ENCODE data around the gene OBSCN.

Gene OBSCN, protein sequence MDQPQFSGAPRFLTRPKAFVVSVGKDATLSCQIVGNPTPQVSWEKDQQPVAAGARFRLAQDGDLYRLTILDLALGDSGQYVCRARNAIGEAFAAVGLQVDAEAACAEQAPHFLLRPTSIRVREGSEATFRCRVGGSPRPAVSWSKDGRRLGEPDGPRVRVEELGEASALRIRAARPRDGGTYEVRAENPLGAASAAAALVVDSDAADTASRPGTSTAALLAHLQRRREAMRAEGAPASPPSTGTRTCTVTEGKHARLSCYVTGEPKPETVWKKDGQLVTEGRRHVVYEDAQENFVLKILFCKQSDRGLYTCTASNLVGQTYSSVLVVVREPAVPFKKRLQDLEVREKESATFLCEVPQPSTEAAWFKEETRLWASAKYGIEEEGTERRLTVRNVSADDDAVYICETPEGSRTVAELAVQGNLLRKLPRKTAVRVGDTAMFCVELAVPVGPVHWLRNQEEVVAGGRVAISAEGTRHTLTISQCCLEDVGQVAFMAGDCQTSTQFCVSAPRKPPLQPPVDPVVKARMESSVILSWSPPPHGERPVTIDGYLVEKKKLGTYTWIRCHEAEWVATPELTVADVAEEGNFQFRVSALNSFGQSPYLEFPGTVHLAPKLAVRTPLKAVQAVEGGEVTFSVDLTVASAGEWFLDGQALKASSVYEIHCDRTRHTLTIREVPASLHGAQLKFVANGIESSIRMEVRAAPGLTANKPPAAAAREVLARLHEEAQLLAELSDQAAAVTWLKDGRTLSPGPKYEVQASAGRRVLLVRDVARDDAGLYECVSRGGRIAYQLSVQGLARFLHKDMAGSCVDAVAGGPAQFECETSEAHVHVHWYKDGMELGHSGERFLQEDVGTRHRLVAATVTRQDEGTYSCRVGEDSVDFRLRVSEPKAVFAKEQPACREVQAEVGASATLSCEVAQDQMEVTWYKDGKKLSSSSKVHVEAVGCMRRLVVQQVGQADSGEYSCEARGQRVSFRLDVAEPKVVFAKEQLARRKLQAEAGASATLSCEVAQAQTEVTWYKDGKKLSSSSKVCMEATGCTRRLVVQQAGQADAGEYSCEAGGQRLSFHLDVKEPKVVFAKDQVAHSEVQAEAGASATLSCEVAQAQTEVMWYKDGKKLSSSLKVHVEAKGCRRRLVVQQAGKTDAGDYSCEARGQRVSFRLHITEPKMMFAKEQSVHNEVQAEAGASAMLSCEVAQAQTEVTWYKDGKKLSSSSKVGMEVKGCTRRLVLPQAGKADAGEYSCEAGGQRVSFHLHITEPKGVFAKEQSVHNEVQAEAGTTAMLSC (N-terminal part only)

DNA sequence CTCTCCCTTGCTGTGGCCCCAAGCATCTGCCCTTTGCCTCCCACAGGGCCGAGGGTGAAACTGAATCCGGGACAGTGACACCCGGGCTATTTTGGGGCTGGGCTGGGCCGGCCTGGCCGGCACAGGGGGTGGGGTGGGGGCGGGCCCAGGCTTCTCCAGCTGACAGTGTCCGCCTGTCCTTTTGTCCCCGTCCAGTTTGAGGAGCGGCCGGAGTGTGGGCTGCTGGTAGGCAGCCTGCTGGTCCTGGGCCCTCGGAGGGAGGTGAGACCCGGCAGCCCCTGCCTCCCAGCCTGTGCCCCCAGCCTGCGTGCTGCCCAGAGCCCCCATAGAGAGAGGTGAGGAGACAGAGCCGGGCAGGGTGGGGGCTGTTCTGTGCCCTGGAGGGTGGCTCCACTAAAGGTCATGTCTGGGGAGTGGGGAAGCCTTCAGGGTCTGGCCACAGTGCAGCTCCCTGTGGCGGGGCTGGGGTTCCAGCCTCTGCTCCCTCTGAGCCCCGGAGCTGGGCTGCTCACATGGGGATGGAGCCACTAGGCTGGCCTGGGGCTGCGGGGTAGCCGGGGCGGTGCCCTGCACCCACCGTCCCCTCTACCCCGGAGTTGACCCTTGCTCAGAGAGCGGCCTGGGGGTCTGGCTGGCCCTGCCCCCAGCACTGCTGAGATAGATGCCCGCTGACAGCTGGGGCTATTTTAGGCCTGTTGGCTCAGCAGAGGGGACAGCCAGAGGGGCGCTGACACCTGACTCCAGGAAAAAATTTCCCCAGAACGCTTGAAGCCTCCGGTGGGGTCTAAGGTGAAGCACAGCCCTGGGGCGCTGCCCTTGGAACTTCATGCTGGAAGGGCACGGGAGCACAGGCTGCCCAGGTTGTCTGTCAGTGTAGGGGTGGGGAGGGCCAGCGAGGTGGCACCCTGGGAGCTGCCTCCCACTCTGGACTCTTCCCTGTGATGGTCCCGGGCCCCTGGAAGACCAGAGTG lies at the start of gene OBSCN:
Gene OBSCN (plus strand): TSS at position 194 of the 971 bp plus-strand sequence. CDS start 3,740 bp downstream, outside the sequence.
- no peak for DNase-seq

DNA sequence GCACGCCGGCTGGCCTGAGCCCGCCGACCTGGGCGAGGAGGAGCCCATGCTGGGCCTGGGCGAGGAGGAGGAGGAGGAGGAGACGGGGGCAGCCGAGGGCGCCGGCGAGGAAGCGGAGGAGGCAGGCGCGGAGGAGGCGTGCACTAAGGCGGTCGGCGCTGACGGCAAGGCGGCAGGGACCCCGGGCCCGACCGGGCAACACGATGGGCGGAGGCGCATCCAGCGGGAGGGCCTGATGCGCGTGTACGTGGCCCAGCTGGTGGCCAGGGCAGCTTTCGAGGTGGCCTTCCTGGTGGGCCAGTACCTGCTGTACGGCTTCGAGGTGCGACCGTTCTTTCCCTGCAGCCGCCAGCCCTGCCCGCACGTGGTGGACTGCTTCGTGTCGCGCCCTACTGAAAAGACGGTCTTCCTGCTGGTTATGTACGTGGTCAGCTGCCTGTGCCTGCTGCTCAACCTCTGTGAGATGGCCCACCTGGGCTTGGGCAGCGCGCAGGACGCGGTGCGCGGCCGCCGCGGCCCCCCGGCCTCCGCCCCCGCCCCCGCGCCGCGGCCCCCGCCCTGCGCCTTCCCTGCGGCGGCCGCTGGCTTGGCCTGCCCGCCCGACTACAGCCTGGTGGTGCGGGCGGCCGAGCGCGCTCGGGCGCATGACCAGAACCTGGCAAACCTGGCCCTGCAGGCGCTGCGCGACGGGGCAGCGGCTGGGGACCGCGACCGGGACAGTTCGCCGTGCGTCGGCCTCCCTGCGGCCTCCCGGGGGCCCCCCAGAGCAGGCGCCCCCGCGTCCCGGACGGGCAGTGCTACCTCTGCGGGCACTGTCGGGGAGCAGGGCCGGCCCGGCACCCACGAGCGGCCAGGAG lies 49.5 kb upstream of the OBSCN start:
- DNase-seq: no peak

DNA sequence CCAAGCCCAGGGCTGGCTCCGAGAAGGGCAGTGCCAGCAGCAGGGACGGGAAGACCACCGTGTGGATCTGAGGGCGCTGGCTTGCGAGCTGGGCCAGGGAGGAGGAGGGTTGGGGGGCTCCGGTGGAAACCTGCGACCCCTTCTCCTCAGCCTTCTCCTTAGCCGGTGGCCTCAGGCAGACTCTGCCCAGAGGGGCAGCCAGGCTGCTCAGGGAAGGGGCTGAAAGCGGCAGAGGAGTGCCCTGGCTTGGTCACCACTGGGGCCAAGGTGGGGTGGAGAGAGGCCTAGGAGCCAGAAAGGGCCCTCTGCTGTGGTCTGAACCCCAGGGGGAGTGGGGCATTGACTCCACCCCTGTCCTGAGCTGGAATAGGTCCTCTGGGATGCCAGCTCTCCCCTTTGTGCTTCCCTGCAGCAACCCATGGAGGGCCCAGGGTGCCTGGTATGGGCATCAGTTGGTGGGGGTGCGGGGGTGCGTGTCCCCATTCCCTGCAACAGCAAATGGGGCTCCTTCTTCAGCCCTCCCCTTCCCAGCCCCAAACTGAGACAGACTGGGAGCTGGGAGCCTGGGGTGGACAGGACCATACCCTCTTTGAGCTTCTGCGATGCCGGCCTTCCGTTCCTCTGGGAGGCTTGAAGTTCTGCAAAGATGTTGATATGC lies 48.7 kb upstream of the OBSCN start:
- DNase-seq: no peak

DNA sequence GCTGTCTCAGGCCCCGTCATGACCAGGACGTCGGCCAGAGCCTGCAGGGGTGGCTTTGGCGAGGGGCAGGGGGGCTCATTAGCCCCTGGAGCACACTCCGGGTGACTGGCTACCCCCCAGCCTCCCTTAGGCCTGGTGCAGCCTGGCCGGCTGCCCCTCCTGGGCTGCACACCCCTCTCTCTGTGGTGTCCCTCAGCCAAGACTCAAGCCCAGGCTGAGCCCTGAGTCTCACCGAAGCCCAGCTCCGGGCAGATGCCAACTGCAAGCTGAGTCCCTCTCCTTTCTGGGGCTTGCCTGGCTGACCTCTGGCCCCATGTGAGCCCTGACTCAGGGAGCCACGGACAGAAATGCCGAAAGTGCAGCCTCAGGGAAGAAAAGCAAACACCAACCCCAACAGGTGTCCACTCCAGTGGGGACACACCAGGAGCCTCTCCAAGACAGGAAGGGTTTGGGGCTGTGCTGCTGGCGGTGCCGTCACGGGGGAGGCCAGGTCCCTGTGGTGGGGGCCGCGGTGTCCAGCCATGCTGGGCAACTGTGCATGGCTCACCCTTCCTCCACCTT lies 47.6 kb upstream of the OBSCN start:
- DNase-seq: no peak

DNA sequence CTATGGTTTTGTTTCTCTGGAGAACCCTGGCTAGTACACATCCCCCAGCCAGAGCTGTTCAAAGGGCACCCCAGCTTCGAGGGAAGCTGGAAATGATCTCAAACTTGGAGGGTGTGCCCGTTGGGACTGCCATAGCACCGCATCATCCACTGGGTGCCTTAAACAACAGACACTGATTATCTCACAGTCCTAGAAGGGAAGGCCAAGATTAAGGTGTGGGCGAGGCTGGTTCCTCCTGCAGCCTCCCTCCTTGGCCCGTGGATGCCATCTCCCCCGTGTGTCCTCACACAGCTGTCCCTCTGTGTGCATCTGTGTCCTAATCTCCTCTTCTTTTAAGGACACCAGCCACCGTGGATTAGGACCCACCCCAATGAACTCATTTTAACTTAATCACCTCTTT lies 46.5 kb upstream of the OBSCN start:
- DNase-seq: no peak

DNA sequence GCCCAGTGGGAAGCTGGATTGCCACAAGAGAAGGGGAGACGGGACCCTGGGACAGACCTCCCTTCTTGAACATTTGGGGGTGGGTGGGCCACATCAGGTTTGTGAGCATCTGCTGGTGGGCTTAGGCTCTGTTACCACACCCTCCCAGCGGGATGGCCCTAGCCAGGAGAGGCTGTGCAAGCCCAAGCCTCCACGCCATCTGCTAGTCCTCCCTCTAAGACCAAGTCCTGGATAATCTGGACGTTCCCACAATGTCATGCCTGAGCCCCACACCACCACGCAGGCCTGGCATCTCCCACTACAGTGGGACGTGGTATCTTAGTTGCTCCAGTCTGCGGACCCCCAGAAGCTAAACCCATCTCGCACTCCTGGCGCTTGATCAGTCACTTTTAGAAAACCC lies 46.0 kb upstream of the OBSCN start:
- no peak for DNase-seq

DNA sequence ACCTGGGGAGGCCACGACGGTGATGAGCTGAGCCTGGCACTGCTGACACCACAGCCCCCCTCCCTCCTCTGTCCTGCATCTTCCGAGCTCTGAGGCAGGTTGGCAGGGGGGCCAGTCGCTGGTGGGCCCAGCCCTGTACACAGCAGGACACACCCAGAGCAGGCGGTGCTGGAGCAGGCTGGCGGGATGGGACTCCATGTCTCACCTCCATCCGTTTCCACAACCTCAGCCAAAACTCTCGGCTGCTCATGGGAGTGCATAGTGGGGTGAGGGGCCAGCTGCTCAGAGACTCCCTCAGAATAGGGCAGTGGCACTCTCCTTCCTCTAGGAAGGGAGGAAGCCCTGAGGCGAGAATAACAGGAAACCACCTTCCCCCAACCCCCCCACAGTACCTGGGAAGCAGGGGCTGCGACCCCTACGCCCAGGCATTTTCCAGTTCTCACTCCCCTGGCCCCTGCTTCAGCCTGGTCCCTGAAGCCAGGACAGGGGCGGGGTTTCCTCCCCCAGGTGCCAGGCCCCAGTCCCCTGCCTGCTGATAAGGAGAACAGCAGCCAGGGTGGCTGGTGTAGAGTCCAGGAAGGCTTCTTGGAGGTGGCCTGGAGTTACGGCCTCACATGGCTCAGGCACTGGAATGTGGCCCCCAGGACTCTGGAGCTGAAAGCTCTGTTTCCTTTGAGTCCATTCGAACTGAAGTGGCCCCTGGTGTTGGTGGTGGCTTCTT lies 45.4 kb upstream of the OBSCN start:
- DNase-seq: no peak

DNA sequence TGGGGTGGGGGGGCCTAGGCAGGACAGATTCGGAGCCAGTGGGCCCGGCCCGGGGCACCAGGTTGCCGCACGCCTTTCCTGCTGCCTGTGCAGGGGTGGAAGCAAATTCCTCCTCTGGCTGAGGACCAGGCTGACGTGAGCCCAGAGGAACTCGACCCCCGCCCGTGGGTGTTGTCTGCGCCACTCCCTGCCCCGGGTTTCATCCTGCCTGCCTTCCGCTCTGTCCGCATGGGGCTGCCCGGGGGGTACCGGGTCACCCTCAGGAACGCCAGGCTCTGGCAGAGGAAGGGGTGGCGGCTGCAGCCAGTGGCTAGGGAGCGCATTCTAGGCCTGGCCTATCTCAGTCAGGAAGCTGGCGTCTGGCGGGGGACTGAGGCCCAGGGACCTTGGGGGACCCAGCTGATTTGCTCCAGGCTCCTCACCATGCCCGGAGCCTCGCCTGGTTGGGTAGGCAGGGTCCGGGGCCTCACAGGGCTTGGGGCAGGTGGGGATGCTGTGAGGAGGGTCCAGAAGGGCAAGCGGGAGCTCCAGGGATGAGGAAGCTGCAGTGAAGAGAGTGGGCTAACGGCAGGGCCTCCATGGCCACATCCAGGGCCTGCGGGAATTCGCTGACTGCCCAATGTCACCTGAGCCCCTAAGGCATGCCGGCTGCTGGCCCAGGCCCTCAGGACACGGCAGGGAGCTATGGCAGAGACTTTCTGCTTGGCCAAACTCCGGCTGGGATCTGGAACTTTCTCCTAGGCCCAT lies 44.7 kb upstream of the OBSCN start:
- DNase-seq: no peak

DNA sequence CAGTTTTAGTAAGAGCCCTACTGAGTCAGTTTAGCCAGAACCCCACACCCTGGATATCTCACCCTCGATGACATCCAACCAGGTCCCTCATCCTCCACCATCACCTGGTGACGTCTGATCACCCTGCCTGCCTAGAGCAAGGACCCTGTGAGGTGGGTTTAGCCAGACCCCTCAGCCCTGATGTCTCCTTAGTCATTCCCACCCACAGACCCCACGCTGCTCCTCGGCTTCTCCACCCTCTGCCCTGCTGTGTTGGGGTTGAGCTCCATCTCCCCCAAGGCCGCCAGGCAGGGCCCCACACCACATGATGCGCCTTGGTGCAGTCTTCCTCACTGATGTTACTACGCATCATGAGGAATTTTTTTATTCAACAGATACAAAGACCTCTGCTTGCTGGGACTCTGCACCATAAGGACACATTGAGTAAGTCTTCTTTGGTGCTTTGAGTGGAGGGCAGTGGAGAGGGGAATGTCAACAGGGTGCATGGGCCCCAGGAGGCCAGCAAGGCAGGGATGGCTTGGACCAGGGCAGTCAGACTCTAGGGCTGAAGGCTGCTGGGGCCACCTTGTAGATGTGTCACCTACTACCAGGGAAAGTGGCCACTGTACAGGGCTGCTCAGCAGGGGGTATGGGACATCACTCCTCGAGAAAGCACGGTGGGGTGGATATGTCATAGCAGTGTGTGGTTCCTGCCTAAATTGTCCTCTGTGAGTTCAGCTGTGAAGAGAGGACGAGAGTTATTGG lies 43.9 kb upstream of the OBSCN start:
- no peak for DNase-seq

DNA sequence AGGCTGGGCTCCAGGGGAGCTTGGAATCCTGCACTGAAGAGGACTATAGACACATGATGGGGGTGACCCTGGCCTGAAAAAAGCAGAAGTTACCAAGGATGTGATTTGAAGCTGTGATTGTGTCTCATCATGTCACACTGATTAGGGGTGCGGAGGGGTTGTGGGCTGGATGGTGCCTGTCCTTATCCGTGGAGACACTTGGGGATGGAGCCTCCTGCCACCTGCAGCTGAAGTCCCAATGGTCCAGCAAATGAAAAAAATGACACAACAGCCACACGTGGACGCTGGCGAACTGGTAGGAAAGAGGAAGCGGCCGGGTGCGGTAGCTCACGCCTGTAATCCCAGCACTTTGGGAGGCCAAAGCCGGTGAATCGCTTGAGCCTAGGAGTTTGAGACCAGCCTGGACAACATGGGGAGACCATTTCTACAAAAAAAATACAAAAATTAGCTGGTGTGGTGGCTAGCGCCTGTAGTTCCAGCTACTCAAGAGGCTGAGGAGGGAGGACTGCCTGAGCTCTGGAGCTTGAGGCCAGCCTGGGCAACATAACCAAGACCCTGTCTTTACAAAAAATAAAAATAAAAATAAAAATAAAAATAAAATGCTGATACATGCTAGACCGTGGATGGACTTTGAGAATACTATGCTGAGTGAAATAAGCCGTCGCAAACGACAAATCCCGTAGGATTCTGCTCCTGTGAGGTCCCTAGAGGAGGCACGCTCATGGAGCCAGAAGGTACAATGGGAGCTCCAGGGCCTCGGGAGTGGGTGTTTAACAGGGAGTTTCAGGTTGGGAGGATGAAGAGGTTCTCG lies 43.1 kb upstream of the OBSCN start:
- DNase-seq: no peak

DNA sequence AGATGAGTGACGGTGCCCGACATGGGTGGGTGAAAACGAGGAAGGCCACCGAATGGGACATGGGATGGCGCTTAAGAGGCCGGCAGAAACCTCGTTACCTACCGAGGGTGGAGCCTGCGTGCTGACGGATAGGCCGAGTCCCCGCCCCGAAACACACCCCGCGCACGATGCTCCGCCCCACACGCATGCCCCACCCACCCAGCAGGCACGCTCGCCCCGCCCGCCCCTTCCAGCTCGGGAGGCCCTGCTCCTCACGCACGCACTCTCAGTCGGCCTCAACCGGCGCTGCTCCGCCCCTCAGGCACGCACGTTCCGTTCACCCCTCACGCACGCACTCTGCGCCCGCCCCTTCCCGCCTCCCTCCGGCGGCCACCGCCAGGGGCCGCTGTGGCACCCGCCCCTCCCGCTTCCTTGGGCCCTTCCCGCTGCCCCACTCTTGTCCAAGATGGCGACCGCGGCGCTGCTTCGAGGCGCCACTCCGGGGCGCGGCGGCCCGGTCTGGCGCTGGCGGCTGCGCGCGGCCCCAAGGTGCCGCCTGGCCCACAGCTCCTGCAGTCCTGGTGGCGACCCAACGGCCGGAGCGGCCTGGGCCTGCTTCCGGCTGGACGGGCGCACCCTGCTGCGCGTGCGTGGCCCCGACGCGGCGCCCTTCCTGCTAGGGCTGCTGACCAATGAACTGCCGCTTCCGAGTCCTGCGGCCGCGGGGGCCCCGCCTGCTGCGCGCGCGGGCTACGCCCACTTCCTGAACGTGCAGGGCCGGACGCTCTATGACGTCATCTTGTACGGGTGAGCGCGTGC lies 42.3 kb upstream of the OBSCN start, which contains the start of gene IBA57:
Gene IBA57 (plus strand): TSS at position 433 of the 798 bp plus-strand sequence. CDS start 13 bp downstream, at position 446.
- peak; percentile 99 for DNase-seq

DNA sequence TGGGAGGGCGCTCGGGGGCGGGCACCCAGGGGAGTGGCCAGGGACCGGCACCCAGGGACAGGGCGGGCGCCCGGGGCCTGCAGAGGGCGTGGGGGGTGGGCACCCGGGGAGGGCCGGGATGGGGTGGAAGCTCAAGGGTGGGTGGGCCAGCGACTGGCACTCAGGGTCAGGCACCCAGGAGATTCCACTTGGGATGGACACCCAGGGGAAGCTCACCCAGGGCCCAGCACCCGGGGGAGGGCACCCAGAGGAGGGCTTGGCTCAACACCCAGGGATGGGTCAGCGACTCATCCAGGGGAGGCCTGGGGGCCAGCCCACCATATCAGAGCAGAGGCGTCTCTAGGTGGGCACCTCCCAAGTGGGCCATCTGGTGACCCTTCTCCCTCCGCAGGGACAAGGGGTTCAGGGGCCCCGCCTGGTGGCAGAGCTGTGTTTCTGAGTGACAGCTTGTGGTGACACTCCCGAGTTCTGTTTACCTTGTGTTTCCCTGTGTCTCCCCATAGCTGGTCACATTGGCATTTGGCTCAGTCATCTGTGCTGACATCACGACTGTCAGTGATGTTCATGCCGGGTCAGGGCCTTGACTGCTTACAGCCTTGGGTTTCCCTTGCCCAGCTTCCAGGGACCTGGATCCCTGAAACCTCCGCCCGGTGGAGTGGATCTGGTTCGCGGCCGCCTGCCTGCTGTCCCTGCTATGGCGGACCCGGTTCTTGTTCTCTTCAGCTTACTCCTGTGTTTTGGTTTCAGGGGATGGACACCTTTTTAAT lies 41.5 kb upstream of the OBSCN start:
- peak; percentile 55 for DNase-seq

DNA sequence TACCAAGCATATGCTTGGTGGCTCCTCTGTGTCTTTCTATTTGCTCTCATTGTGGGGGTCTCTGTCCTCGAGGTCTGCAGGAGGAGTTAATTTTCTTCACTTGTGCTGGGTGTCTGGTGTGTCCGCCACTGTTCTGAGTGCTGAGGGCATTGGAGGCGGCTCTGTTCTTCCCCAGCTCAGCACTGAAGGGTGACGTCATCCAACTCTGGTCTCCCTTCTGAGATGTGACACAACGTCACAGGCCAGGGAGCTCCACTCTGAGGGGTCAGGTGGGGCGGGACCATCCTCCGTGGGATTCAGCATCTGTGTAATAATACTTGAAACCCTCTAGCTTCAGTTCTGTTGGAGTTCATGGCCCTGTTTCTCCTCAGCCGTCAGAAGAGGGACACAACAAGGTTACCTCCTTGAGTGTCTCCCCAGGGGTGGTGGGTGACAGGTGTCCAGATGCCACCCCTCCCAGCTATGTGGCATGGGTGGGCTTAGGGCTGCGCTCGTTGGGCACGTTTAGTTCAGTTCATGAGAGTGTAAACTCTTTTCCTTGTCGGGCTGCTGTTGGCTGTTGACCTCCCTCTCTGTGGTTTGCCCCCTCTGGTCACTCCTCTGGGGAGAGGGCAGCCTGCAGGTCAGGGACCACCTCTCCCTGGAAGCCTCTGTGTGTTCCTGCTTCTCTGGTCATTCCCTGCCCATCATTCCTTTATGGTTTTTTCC lies 39.1 kb upstream of the OBSCN start:
- no peak for DNase-seq

DNA sequence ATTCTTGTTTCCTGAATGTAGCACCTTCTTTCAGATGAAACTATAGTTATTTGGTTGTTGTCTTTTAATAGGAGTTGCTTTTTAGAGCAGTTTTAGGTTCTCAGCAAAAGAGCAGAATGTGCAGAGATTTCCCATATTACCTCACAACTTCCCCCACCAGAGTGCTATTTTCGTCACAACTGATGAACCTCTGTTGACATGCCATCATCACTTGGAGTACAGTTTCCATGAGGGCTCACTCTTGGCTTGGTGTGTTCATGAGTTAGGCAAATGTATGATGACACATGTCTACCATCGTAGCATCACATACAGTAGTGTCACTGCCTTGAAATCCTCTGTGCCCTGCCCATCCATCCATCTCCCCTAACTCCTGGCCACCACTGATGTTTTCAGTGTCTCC lies 38.5 kb upstream of the OBSCN start:
- no peak for DNase-seq
